AG10803 (cell line): ENCODE results near the gene TCERG1L.

Source experiments
- DNase-seq: peaks from one replicate; pipeline ENCODE4 v3.0.0; 2010; ENCODE audit warnings: low read depth
- H3K4me3 ChIP-seq: 2 replicates; pipeline ENCODE4 v1.5.1; 2011; ENCODE audit warnings: mild to moderate bottlenecking, low read length, control low read depth
- CTCF ChIP-seq: conservative IDR thresholded peaks from 2 replicates; pipeline ENCODE4 v1.5.1; 2011; ENCODE audit warnings: mild to moderate bottlenecking, low read length, control low read depth, inconsistent platforms

The TCERG1L gene

GRCh38 chr10:131279516-131279915 lies 32.0 kb downstream of the TCERG1L start:
- H3K4me3 ChIP-seq = no peak overlapping the region
- no peak for TF ChIP-seq CTCF
- DNase-seq = no peak

- DNase-seq = no peak
- H3K4me3 ChIP-seq = no peak overlapping the region
- no peak for TF ChIP-seq CTCF
These were observed 33.6 kb downstream of the TCERG1L start for GRCh38 chr10:131277969-131278368.

- DNase-seq = no peak
- no peak for TF ChIP-seq CTCF
These were observed 34.2 kb downstream of the TCERG1L start for GRCh38 chr10:131277278-131277677.

GRCh38 chr10:131275691-131276090 lies 35.8 kb downstream of the TCERG1L start:
- no peak overlapping the region for H3K4me3 ChIP-seq
- TF ChIP-seq CTCF = no peak
- DNase-seq = no peak

More at GRCh38 chr10:131277278-131277677, 34.2 kb downstream of the TCERG1L start:
- H3K4me3 ChIP-seq = no peak overlapping the region

- TF ChIP-seq CTCF = no peak
- DNase-seq = no peak
- H3K4me3 ChIP-seq = no peak overlapping the region
These were observed 36.6 kb downstream of the TCERG1L start for GRCh38 chr10:131274883-131275282.

GRCh38 chr10:131274133-131274880 lies 37.2 kb downstream of the TCERG1L start:
- no peak for TF ChIP-seq CTCF
- no peak for DNase-seq
- no peak overlapping the region for H3K4me3 ChIP-seq

GRCh38 chr10:131273476-131273875 lies 38.0 kb downstream of the TCERG1L start:
- no peak for TF ChIP-seq CTCF
- H3K4me3 ChIP-seq = no peak overlapping the region
- DNase-seq = no peak
